GM12875 (cell line): ENCODE data around the gene LRRC4B.

Experiments
- H3K4me3 ChIP-seq: one replicate; pipeline ENCODE4 v1.5.1; 2011; ENCODE audit warnings: low read depth, low read length, control low read depth
- TF ChIP-seq, protein P1 (sequence below): IDR thresholded peaks from 2 replicates; pipeline ENCODE4 v1.5.1; 2011; ENCODE audit warnings: low read depth, mild to moderate bottlenecking, control low read depth, inconsistent platforms, low read length, moderate library complexity, borderline replicate concordance; ENCODE audit not compliant: insufficient read depth

Gene LRRC4B

DNA sequence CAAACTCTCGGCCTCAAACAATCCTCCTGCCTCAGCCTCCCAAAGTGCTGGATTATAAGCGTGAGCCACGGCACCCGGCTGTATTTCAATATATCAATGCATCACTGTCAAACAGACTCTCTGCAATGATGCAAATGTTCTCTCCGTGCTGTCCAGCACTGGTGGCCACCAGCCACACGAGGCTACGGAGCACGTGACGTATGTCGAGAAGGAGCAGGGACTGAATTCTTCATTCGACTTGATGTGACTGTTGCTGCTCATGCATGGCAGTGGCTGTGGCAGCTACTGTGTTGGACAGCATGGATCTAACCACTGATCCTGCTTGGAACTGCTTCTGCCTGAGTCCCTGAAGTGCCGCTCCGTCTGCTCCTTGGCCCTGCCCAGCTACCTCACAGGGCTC lies 9.8 kb downstream of the LRRC4B start:
- H3K4me3 ChIP-seq: no peak overlapping the region
- TF ChIP-seq, protein P1, sequence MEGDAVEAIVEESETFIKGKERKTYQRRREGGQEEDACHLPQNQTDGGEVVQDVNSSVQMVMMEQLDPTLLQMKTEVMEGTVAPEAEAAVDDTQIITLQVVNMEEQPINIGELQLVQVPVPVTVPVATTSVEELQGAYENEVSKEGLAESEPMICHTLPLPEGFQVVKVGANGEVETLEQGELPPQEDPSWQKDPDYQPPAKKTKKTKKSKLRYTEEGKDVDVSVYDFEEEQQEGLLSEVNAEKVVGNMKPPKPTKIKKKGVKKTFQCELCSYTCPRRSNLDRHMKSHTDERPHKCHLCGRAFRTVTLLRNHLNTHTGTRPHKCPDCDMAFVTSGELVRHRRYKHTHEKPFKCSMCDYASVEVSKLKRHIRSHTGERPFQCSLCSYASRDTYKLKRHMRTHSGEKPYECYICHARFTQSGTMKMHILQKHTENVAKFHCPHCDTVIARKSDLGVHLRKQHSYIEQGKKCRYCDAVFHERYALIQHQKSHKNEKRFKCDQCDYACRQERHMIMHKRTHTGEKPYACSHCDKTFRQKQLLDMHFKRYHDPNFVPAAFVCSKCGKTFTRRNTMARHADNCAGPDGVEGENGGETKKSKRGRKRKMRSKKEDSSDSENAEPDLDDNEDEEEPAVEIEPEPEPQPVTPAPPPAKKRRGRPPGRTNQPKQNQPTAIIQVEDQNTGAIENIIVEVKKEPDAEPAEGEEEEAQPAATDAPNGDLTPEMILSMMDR: no peak

DNA sequence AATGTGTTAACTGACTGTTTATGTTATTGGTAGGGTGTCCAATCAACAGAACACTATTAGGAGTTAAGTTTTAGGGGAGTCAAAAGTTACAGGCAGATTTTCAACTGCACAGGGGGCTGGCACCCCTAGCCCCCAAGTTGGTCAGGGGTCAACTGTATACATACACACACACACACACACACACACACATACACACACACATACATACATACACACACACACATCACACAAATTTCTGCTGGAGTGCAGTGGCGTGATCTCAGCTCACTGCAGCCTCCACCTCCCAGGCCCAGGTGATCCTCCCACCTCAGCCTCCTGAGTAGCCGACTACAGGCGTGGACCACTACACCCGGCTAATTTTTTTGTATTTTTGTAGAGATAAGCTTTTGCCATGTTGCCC lies 10.2 kb downstream of the LRRC4B start:
- no peak overlapping the region for H3K4me3 ChIP-seq
- TF ChIP-seq, protein P1: no peak

DNA sequence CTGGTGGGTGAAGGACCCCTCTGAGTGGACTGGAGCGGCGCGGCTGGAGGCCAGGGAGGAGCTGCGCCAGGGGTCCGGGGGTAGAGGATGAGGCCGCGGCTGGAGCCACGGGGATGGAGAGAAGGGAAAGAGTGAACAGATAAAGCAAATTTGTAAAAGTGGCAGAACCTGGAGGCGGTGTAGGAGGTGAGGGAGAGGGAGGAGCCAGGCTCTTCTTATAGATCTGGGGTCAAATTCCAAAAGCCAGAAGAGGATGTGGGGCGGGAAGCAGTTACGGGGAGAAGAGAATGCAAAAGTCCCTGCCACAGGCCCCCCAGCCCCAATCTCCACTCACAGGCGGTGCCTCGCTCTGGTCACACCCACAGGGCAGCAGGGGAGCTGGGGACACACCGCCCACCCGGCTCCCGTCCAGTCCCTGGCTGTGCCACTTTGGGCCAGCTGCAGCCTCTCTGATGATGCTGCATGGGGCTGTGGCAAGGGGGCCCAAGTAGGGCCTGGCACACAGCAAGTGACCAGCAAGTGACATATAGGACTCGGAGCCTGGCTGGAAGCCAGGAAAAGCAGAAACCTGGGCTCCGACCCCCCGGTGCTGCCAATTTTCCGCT lies 11.1 kb downstream of the LRRC4B start:
- no peak overlapping the region for H3K4me3 ChIP-seq
- TF ChIP-seq, protein P1: no peak

DNA sequence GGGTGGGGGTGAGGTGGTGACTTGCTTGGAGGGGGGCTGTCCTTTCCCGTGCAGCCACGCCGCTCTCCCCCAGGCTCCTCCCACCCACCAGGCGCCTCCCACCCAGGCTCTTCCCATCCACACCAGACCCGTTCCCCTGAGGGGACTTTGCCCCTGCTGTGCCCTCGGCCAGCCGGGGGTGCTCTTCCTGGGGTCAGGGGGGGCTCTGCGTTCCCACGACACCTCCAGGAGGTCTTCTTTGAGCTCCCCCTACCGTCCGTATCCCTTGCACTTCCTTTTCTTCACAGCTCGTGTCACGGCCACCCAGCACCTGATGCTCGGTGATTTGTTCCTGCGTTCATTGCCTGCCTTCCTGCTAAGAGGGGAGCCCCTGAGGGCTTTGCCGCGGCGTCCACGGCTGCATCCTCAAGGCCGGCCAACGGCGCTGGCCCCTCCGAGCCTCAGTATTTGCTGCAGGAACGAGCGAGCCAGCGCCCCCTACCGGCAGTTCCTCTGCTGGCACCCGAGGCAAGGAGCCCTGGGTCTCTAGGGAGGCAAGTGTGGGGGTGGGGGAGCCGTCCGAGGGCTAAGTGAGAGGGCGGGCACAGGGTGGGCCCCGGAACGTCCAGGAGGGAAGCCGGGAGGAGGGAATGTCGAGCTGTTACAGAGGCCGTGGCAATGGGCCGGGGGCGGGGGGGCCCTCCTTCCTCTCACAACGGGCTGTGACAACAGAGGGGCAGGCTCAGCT lies 11.8 kb downstream of the LRRC4B start:
- peak overlapping the region; percentile 6 for H3K4me3 ChIP-seq

DNA sequence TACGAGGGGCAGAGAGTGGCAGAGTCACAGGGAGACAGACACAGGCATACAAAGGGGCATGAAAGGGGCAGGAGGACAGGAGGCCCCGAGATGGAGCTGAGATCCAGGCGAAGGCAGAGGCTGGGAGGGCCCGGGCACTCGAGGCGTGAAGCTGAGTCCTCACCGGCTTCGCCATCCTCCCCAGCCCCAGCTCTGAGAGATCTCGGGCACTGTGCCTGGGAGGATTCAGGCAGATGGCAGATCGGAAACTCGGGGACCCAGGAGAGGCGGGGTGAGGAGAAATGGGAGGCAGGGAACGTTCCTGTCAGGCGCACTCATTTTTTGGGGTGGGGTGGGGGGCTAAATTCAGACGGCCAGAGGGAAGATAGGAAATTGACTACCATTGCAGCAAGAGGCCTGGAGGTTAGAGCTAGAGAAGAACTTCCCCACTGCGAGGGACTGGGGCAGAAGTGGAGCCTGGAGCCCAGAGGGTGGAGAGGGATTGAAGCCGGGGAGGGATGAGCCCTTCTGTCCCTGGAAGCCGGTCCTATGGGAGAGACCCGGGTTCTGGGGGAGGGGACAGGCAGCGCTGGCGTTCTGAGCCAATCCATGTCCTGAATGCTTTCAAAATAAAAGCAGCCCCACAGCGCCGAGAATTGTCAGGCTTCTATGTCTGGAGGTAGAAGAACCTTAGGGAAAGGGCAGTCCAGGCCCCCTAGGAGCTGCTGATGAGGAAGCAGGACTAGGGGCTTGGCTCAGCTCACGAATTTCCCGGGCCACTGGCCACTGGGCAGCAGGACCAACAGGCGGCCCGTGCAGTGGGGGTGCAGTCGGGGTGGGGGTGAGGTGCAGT lies 12.6 kb downstream of the LRRC4B start:
- TF ChIP-seq, protein P1: no peak

More for the DNA sequence above, 11.8 kb downstream of the LRRC4B start:
- TF ChIP-seq, protein P1: peak; percentile 88

DNA sequence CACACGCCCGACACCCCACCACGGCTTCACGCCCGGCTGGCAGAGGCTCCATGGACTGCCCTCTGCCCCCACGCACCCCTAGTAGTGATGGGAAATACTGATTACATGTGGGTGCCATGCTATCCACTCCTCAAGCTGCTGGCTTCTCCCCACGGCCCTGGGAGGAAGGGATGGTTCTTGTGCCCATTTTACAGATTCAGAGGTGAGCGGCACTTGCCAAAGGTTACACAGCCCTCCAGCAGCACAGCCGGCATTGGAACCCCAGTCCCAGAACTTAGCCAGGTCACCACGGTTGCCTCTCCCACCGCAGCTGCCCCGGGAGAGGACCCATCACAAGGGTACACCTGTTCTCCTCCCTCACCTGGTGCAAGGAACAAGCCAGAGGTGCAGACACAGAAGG lies 13.2 kb downstream of the LRRC4B start:
- TF ChIP-seq, protein P1: no peak
- H3K4me3 ChIP-seq: no peak overlapping the region

More for the DNA sequence above, 12.6 kb downstream of the LRRC4B start:
- no peak overlapping the region for H3K4me3 ChIP-seq
